Naive B cell (primary cell): ENCODE results near the gene SPATA20. TPM values are rescaled to one million over a fixed set of nuclear protein-coding genes. Genes with fewer than 3 reads are reported as not detected.

Source experiments
- ATAC-seq, 2 donors: fragments of 150-1000 bp; cut with Tn5 transposase; 2 replicates each; pipeline ENCODE4 v1.10.0; 2021; ENCODE audit warnings: low read depth in 2 of 2, mild to moderate bottlenecking in 2 of 2, moderate library complexity in 2 of 2
- DNase-seq: peaks from one replicate; pipeline ENCODE4 v3.0.0; 2022
- H3K27ac Mint-ChIP-seq, 6 donors: one replicate each; pipeline ENCODE4 v1.8.0; 2020 to 2022; ENCODE audit warnings: mild to moderate bottlenecking in 6 of 6, mixed read lengths in 6 of 6, moderate library complexity in 5 of 6, inconsistent platforms in 2 of 6
- H3K27me3 Mint-ChIP-seq, 3 donors: one replicate each; pipeline ENCODE4 v1.8.0; 2021 to 2022; ENCODE audit warnings: mixed read lengths in 3 of 3, mild to moderate bottlenecking in 1 of 3
- H3K36me3 Mint-ChIP-seq, 2 donors: one replicate each; pipeline ENCODE4 v1.8.0; 2020 to 2022; ENCODE audit warnings: mixed read lengths in 2 of 2, inconsistent platforms in 1 of 2, mild to moderate bottlenecking in 1 of 2
- H3K4me1 Mint-ChIP-seq, 3 donors: one replicate each; pipeline ENCODE4 v1.8.0; 2020 to 2022; ENCODE audit warnings: mixed read lengths in 3 of 3, inconsistent platforms in 1 of 3, mild to moderate bottlenecking in 1 of 3, moderate library complexity in 1 of 3
- H3K4me3 Mint-ChIP-seq, 8 donors: one replicate each; pipeline ENCODE4 v1.8.0; 2020 to 2022; ENCODE audit warnings: mild to moderate bottlenecking in 8 of 8, mixed read lengths in 8 of 8, moderate library complexity in 8 of 8, inconsistent platforms in 2 of 8
- H3K9me3 Mint-ChIP-seq, 7 donors: one replicate each; pipeline ENCODE4 v1.8.0; 2020 to 2022; ENCODE audit warnings: mixed read lengths in 7 of 7, mild to moderate bottlenecking in 5 of 7, inconsistent platforms in 2 of 7, moderate library complexity in 1 of 7
- polyA plus RNA-seq, 6 donors: library from polyadenylated mRNA; unstranded; fragments of 300-500 nt; fragmentation: Illumina TruSeq; gene quantifications; one replicate each; pipeline ENCODE4 v1.2.3, GENCODE V29; 2021; ENCODE audit warnings: low read depth in 6 of 6

Gene SPATA20
- polyA plus RNA-seq, 6 donors from 2014 or later: 8.2 to 17.0 (median 11.9) TPM

- H3K27ac Mint-ChIP-seq: no peak overlapping the region
Measured at GRCh38 chr17:50527949-50528474, 19.0 kb upstream of the SPATA20 start.

GRCh38 chr17:50529849-50530248 is 17.1 kb upstream of the SPATA20 start:
- no peak for ATAC-seq
- DNase-seq: no peak
- Mint-ChIP-seq H3K36me3 (peaks cover 0 to 6% of the 10 kb centered on the region in 2 donors), H3K9me3 (no peaks in the 10 kb centered on the region), H3K4me1 (peaks cover 12 to 19% (median 14%) of the 10 kb centered on the region in 3 donors), H3K27ac (no peak overlapping the region), H3K27me3 (peaks cover 40 to 66% (median 62%) of the 10 kb centered on the region in 3 donors), H3K4me3 (no peak overlapping the region)

More at GRCh38 chr17:50527949-50528474, 19.0 kb upstream of the SPATA20 start:
- peaks cover 30 to 48% (median 44%) of the 10 kb centered on the region in 3 donors for H3K27me3 Mint-ChIP-seq
- peaks cover 0 to 6% of the 10 kb centered on the region in 2 donors for H3K36me3 Mint-ChIP-seq
- no peak for DNase-seq
- ATAC-seq: no peak
- H3K4me3 Mint-ChIP-seq: no peak overlapping the region
- peaks cover 0 to 9% (median 0%) of the 10 kb centered on the region in 3 donors for H3K4me1 Mint-ChIP-seq
- H3K9me3 Mint-ChIP-seq: no peaks in the 10 kb centered on the region

- Mint-ChIP-seq H3K27ac (no peak overlapping the region), H3K4me1 (peaks cover 12 to 19% (median 14%) of the 10 kb centered on the region in 3 donors), H3K9me3 (no peaks in the 10 kb centered on the region), H3K4me3 (no peak overlapping the region), H3K36me3 (peaks cover 0 to 6% of the 10 kb centered on the region in 2 donors), H3K27me3 (peaks cover 56 to 82% (median 78%) of the 10 kb centered on the region in 3 donors)
- no peak for DNase-seq
- ATAC-seq: no peak
Measured at GRCh38 chr17:50531428-50532025, 15.4 kb upstream of the SPATA20 start.

DNA sequence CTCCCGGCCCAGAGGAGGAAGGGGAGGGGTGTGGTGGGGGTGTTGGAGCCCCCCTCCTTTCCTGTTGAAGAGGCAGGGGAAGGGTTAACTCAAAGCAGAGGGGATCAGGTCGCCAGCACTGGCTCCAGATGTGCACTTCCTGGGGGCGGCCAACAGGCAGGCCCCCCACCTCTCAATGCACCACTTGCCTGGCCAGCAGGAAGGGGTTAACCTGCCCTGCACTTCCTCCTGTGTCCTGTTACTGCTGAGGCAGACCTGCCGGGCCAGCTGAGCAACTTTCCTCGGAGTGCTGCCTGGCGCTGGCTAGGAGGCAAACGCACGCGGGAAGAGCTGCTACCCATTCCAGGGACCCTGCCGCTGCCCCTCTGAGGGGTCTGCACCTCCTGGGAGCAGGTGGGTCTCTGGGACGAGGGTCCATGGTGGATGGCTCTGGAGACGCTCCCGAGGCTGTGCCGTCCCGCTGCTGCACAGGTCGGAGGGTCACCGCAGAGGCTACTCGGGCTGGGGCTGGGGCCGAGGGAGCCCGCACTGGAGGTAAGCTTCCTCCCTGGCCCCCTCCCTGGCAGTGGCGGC is 14.4 kb upstream of the SPATA20 start, which contains the start of gene EPN3:
Gene EPN3, plus strand, starts transcription at position 284 of the 573 bp plus-strand sequence. CDS start 3,822 bp downstream, outside the sequence.
- Mint-ChIP-seq H3K27me3 (peaks cover 58 to 82% (median 81%) of the 10 kb centered on the region in 3 donors), H3K4me1 (peaks cover 12 to 19% (median 14%) of the 10 kb centered on the region in 3 donors), H3K9me3 (no peaks in the 10 kb centered on the region), H3K4me3 (peak within 1 kb of the TSS in 1 of 8 donors; percentile 0), H3K36me3 (peaks cover 0 to 6% of the 10 kb centered on the region in 2 donors), H3K27ac (peak within 1 kb of the TSS in 1 of 6 donors; percentile 21)
- DNase-seq: no peak
- ATAC-seq: no peak

GRCh38 chr17:50533185-50533584 is 13.8 kb upstream of the SPATA20 start:
- Mint-ChIP-seq H3K27me3 (peaks cover 58 to 81% (median 80%) of the 10 kb centered on the region in 3 donors), H3K36me3 (peaks cover 0 to 6% of the 10 kb centered on the region in 2 donors), H3K27ac (peak overlapping the region in 1 of 6 donors; percentile 21), H3K9me3 (no peaks in the 10 kb centered on the region), H3K4me3 (peak overlapping the region in 1 of 8 donors; percentile 0), H3K4me1 (peaks cover 12 to 19% (median 14%) of the 10 kb centered on the region in 3 donors)
- DNase-seq (no peak), ATAC-seq (no peak)

- no peak for ATAC-seq
- H3K27me3 Mint-ChIP-seq: peaks cover 58 to 75% (median 75%) of the 10 kb centered on the region in 3 donors
- no peaks in the 10 kb centered on the region for H3K9me3 Mint-ChIP-seq
- peaks cover 0 to 6% of the 10 kb centered on the region in 2 donors for H3K36me3 Mint-ChIP-seq
- DNase-seq: no peak
- peaks cover 12 to 19% (median 14%) of the 10 kb centered on the region in 3 donors for H3K4me1 Mint-ChIP-seq
- H3K27ac Mint-ChIP-seq: no peak overlapping the region
- peak overlapping the region in 3 of 8 donors; percentile 0 to 65 (median 13) for H3K4me3 Mint-ChIP-seq
Measured at GRCh38 chr17:50533720-50534148, 13.2 kb upstream of the SPATA20 start.

DNA sequence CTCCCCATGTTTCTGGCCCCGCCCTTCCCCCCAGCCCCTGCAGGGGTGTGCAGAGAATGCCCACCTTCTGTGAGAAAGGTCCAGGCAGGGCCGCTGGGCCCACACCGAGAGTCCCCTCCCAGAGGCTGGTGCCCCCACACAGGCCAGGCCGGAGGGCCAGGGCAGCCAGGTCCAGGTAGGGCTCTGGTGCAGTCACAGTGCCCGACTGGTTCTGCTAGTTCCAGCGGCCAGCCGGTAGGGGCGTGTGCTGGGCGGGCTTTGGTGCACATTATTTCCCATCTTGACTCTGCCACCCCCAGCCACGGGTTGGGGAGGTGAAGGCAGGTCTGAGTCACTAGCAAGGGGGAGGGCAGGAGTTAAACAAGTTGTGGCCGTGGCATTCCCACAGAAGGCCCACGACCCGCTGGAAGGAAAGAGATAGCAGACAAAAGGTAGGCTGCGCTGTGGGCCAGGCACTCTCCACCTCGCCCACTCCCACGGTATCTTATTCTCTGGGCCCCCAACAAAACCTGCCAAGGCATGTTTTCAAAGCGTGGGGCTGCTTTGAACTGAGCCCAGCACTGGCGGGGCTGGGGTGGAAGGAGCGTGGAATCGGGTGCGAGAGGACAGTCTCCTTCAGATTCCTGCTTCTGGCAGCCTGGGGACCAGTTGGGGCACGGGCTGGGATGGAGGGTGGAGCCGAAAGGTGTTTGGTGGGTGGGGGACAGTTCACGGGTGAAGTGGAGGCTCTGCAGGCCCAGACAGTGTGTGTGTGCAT is 12.6 kb upstream of the SPATA20 start:
- Mint-ChIP-seq H3K4me3 (peak overlapping the region in 2 of 8 donors; percentile 0 to 36), H3K27ac (no peak overlapping the region), H3K9me3 (no peaks in the 10 kb centered on the region), H3K4me1 (peaks cover 12 to 19% (median 14%) of the 10 kb centered on the region in 3 donors), H3K27me3 (peaks cover 53 to 69% (median 68%) of the 10 kb centered on the region in 3 donors), H3K36me3 (peaks cover 0 to 6% of the 10 kb centered on the region in 2 donors)
- ATAC-seq (peak; percentile 35 to 40), DNase-seq (no peak)

- H3K9me3 Mint-ChIP-seq: no peaks in the 10 kb centered on the region
- H3K36me3 Mint-ChIP-seq: peaks cover 0 to 6% of the 10 kb centered on the region in 2 donors
- no peak for ATAC-seq
- no peak for DNase-seq
- H3K4me1 Mint-ChIP-seq: peaks cover 12 to 19% (median 14%) of the 10 kb centered on the region in 3 donors
- peaks cover 48 to 63% (median 63%) of the 10 kb centered on the region in 3 donors for H3K27me3 Mint-ChIP-seq
- no peak overlapping the region for H3K27ac Mint-ChIP-seq
- peak overlapping the region in 1 of 8 donors; percentile 36 for H3K4me3 Mint-ChIP-seq
Measured at GRCh38 chr17:50534979-50535326, 12.0 kb upstream of the SPATA20 start.

DNA sequence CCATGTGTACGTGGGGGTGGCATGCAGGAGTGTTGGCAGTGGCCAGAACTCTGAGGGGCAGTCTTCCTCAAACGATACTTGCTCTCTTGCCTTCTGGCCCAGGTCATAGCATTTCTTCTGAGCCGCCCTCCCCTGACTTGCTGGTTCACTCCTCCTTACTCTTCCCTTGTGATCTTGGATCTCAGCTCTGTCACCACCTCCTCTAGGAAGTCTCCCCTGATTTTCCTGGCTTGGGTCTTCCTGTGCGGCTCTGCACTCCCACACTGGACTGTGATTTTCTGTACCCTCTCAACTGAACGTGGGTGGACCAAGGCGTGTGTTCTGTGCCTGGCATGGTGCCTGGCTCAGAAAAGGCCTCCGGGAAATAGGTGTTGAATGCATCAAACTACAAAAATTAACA is 11.6 kb upstream of the SPATA20 start:
- Mint-ChIP-seq H3K27ac (no peak overlapping the region), H3K9me3 (no peaks in the 10 kb centered on the region), H3K36me3 (peaks cover 0 to 6% of the 10 kb centered on the region in 2 donors), H3K4me3 (no peak overlapping the region), H3K27me3 (peaks cover 46 to 61% (median 60%) of the 10 kb centered on the region in 3 donors), H3K4me1 (peaks cover 12 to 19% (median 14%) of the 10 kb centered on the region in 3 donors)
- DNase-seq (no peak), ATAC-seq (no peak)

DNA sequence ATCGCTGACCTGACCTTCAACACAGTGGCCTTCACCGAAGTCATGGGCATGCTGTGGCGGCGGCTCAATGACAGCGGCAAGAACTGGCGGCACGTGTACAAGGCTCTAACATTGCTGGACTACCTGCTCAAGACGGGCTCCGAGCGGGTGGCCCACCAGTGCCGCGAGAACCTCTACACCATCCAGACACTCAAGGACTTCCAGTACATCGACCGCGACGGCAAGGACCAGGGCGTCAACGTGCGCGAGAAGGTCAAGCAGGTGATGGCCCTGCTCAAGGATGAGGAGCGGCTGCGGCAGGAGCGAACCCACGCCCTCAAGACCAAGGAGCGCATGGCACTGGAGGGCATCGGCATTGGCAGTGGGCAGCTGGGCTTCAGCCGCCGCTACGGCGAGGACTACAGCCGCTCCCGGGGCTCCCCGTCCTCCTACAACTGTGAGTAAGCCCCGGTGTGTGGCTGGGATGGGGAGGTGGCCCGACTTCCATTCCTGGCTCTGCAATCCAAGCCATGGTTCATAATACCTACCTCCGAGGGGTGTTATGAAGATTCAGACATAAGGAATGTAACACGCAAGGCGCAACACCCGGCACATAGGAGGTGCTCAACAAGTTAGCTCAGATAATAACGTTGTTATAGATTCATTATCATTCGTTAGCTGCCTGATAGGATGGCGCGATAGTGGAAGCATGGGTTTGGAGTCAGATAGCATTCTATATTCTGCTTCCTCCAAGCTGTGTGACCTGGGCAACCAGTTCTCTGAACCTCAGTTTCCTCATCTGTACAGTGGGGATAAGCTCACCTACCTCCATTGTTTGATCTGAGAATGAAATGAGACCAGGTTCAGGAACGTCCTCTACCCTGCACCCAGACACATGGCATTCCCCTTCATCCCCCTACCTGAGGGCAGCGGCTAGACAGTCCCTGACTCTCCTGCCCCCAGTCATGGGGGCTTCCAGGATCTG is 10.0 kb upstream of the SPATA20 start:
- peaks cover 0 to 1% of the 10 kb centered on the region in 2 donors for H3K36me3 Mint-ChIP-seq
- H3K9me3 Mint-ChIP-seq: no peaks in the 10 kb centered on the region
- DNase-seq (no peak), ATAC-seq (no peak)
- H3K4me1 Mint-ChIP-seq: peaks cover 18 to 23% (median 18%) of the 10 kb centered on the region in 3 donors
- no peak overlapping the region for H3K4me3 Mint-ChIP-seq
- H3K27ac Mint-ChIP-seq: no peak overlapping the region
- peaks cover 31 to 45% (median 44%) of the 10 kb centered on the region in 3 donors for H3K27me3 Mint-ChIP-seq

DNA sequence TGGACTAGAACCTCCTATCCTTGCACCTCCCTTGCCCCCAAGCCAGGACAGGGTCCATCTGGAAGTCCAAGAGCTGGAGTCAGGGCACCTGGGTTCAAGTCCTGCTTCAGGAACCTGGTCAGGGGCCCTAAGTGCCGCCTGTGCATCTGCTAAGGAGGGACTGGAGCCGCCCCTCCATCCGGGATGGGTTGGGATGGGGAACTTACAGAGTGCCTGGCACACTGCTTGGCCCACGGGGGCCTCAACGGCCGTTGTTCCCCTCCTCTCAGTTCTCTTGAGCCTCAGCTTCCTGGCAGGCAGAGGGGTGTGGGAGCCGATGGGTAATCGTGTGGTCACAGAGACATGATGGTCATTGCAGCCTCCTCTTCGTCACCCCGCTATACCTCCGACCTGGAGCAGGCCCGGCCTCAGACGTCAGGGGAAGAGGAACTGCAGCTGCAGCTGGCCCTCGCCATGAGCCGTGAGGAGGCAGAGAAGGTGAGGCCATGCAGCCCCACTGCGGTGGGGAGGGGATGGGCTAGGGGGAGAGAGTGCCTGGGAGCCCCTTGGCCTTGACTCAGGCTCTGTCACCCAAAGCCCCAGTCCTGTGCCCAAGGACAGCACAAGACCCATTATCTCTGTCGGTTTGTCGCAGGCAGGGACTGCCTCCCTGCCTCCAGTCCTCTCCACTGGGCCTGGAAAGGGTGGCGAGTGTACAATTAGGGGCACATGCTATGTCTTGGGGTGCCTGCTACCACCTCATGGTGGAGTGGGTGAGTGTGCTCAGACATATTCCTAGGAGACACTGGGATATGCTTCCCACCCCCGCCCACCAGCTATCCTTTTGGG is 9.0 kb upstream of the SPATA20 start:
- DNase-seq: no peak
- Mint-ChIP-seq H3K4me1 (peaks cover 23 to 26% (median 24%) of the 10 kb centered on the region in 3 donors), H3K9me3 (no peaks in the 10 kb centered on the region)

More for the DNA sequence above, 9.0 kb upstream of the SPATA20 start:
- H3K36me3 Mint-ChIP-seq: no peaks in the 10 kb centered on the region
- peaks cover 28 to 38% (median 36%) of the 10 kb centered on the region in 3 donors for H3K27me3 Mint-ChIP-seq
- no peak overlapping the region for H3K4me3 Mint-ChIP-seq
- no peak for ATAC-seq
- H3K27ac Mint-ChIP-seq: no peak overlapping the region
